GM12872 (cell line): ENCODE data around the gene MRPS35.

ENCODE experiments used
- TF ChIP-seq, protein P1 (sequence below): IDR thresholded peaks from 3 replicates; pipeline ENCODE4 v1.5.1; 2011; ENCODE audit warnings: low read depth, mild to moderate bottlenecking, low read length, moderate library complexity; ENCODE audit not compliant: insufficient read depth

The MRPS35 gene

GRCh38 chr12:27733052-27733656, 22.5 kb downstream of the MRPS35 start:
- TF ChIP-seq, protein P1, sequence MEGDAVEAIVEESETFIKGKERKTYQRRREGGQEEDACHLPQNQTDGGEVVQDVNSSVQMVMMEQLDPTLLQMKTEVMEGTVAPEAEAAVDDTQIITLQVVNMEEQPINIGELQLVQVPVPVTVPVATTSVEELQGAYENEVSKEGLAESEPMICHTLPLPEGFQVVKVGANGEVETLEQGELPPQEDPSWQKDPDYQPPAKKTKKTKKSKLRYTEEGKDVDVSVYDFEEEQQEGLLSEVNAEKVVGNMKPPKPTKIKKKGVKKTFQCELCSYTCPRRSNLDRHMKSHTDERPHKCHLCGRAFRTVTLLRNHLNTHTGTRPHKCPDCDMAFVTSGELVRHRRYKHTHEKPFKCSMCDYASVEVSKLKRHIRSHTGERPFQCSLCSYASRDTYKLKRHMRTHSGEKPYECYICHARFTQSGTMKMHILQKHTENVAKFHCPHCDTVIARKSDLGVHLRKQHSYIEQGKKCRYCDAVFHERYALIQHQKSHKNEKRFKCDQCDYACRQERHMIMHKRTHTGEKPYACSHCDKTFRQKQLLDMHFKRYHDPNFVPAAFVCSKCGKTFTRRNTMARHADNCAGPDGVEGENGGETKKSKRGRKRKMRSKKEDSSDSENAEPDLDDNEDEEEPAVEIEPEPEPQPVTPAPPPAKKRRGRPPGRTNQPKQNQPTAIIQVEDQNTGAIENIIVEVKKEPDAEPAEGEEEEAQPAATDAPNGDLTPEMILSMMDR, result peak; percentile 76

DNA sequence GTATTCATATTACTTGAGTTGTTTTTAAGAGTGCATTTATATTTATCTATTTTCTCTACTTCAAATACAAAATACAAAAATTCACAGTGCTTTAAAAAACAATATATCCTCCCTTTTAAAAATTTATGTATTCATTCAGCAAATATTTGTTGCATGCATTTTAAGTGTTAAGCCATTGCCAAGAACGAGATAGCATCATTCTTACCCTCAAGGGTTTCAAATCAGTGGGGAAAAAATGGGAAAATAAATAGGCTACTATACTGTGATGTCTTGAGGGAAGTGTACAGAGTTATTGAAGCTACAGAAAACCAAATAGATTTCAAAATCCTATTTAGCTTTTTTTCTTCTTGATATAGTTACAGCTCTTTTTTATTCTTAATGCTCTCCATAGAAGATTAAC, 23.2 kb downstream of the MRPS35 start:
- TF ChIP-seq, protein P1, result no peak

DNA sequence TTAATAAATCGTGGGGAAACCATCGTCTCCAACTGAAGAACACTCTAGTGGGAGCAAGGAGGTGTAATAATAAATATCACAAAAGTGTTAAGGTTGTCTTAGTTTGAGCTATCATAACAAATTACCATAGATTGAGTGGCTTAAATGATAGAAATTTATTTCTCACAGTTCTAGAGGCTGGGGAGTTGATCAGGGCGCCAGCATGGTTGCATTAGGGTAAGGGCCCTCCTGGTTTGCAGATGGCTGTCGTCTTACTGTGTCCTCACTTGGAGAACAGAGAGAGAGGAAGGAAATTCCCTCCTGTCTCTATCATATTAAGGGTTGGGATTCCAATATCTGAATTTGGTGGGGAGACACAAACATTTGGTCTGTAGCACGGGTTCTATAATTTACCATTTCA, 33.0 kb downstream of the MRPS35 start:
- TF ChIP-seq, protein P1, result no peak

GRCh38 chr12:27747111-27747820, 36.6 kb downstream of the MRPS35 start:
- TF ChIP-seq, protein P1, result no peak

GRCh38 chr12:27751386-27752047, 40.9 kb downstream of the MRPS35 start:
- TF ChIP-seq, protein P1, result no peak

GRCh38 chr12:27754795-27755194, 44.2 kb downstream of the MRPS35 start:
- TF ChIP-seq, protein P1, result no peak

- TF ChIP-seq, protein P1, result no peak
Measured at GRCh38 chr12:27756670-27757195, 46.1 kb downstream of the MRPS35 start.
